ENCODE measurements around the gene MICAL2.
A peak's percentile ranks its signal among the peaks of the same experiment; 100 is the strongest.

MICAL2 gene

GRCh38 chr11:12088047-12088481, 22.3 kb upstream of the MICAL2 start:
- H3K9me3 ChIP-seq = no peaks in the 10 kb centered on the region
- TF ChIP-seq Cebpa-rat (IDR thresholded peaks at IDR 0.05) = no peak
- H3K36me3 ChIP-seq = no peaks in the 10 kb centered on the region
- peaks cover 71% of the 10 kb centered on the region for H3K4me1 ChIP-seq
- no peak overlapping the region for H3K4me3 ChIP-seq
- H3K9ac ChIP-seq = no peak overlapping the region
- no peaks in the 10 kb centered on the region for H4K20me1 ChIP-seq
- peak overlapping the region; percentile 66; the same call in 1 of the 2 replicates for H3K4me2 ChIP-seq
- no peaks in the 10 kb centered on the region for H3K27me3 ChIP-seq
- H3K27ac ChIP-seq = no peak overlapping the region

DNA sequence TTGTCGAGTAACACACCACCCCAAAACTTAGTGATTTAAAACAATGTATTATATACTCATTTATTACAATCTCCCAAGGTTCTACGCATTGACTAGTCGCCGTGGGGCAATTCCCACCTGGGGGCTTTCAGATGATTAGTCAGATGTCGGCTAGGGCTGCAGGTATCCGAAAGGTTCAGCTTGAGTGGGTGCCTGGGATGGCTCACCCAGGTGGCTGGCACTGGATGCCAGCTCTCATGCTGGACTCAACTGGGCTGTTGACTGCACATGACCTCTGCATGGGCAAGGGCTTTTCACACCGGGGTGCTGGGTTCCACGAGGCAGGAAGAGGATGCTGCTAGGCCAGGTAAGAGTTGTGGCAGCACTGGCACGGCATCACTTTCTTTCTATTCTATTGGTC, 21.9 kb upstream of the MICAL2 start:
- no peaks in the 10 kb centered on the region for H3K27me3 ChIP-seq
- no peak overlapping the region for H3K4me2 ChIP-seq
- H4K20me1 ChIP-seq = no peaks in the 10 kb centered on the region
- no peaks in the 10 kb centered on the region for H3K36me3 ChIP-seq
- no peak for TF ChIP-seq Cebpa-rat (IDR thresholded peaks at IDR 0.05)
- peaks cover 71% of the 10 kb centered on the region for H3K4me1 ChIP-seq
- no peak overlapping the region for H3K9ac ChIP-seq
- no peaks in the 10 kb centered on the region for H3K9me3 ChIP-seq
- H3K27ac ChIP-seq = no peak overlapping the region
- H3K4me3 ChIP-seq = no peak overlapping the region

- peaks cover 71% of the 10 kb centered on the region for H3K4me1 ChIP-seq
Observed at GRCh38 chr11:12089041-12089440, 21.3 kb upstream of the MICAL2 start.

GRCh38 chr11:12089473-12089872, 20.9 kb upstream of the MICAL2 start:
- Histone ChIP-seq H3K4me3 (no peak overlapping the region), H3K4me1 (peaks cover 71% of the 10 kb centered on the region), H3K27ac (peak overlapping the region; percentile 75; the same call in 1 of the 2 replicates), H3K36me3 (no peaks in the 10 kb centered on the region), H4K20me1 (no peaks in the 10 kb centered on the region), H3K9me3 (no peaks in the 10 kb centered on the region), H3K9ac (no peak overlapping the region), H3K4me2 (peak overlapping the region; percentile 76), H3K27me3 (no peaks in the 10 kb centered on the region)
- TF ChIP-seq Cebpa-rat (IDR thresholded peaks at IDR 0.05) = no peak

More at GRCh38 chr11:12089041-12089440, 21.3 kb upstream of the MICAL2 start:
- no peaks in the 10 kb centered on the region for H3K9me3 ChIP-seq
- H3K27ac ChIP-seq = 0 out of 2 replicates have a peak overlapping the region, but pooled peaks have one; percentile 11
- H3K9ac ChIP-seq = no peak overlapping the region
- H3K36me3 ChIP-seq = no peaks in the 10 kb centered on the region
- no peaks in the 10 kb centered on the region for H3K27me3 ChIP-seq
- no peak for TF ChIP-seq Cebpa-rat (IDR thresholded peaks at IDR 0.05)
- H3K4me3 ChIP-seq = no peak overlapping the region
- no peaks in the 10 kb centered on the region for H4K20me1 ChIP-seq
- no peak overlapping the region for H3K4me2 ChIP-seq

GRCh38 chr11:12090061-12090591, 20.3 kb upstream of the MICAL2 start:
- H3K4me3 ChIP-seq = no peak overlapping the region
- TF ChIP-seq Cebpa-rat (IDR thresholded peaks at IDR 0.05) = no peak
- H3K4me1 ChIP-seq = peaks cover 70% of the 10 kb centered on the region

DNA sequence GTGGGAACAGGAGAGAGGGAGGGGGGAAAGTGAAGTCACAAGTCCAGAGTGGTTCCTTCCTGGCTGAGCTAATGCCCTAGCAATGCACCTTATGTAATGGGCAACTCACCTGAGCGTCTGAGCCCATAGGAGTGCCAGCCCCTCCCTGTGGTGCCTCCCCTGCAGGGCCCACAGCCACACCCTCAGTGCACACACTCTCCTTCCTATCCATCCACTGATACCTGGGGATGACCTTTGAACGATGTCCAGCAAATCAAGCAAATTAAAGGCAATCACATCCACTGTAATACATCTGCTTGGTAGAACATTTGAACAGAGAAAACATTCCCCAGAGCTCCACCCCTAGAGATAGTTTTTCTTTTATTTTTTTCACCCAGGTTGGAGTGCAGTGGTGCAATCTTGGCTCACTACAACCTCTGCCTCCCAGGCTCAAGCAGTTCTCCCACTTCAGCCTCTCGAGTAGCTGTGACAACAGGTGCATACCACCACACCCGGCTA, 19.6 kb upstream of the MICAL2 start:
- Histone ChIP-seq H3K9ac (no peak overlapping the region), H3K36me3 (no peaks in the 10 kb centered on the region), H3K27me3 (no peaks in the 10 kb centered on the region), H3K27ac (0 out of 2 replicates have a peak overlapping the region, but pooled peaks have one; percentile 75), H3K9me3 (no peaks in the 10 kb centered on the region), H3K4me2 (peak overlapping the region; percentile 76), H3K4me3 (no peak overlapping the region), H3K4me1 (peaks cover 63% of the 10 kb centered on the region), H4K20me1 (no peaks in the 10 kb centered on the region)
- no peak for TF ChIP-seq Cebpa-rat (IDR thresholded peaks at IDR 0.05)

More at GRCh38 chr11:12090061-12090591, 20.3 kb upstream of the MICAL2 start:
- peak overlapping the region; percentile 75 for H3K27ac ChIP-seq
- H3K9me3 ChIP-seq = no peaks in the 10 kb centered on the region
- no peaks in the 10 kb centered on the region for H4K20me1 ChIP-seq
- H3K27me3 ChIP-seq = no peaks in the 10 kb centered on the region
- H3K36me3 ChIP-seq = no peaks in the 10 kb centered on the region
- H3K9ac ChIP-seq = no peak overlapping the region
- peak overlapping the region; percentile 76 for H3K4me2 ChIP-seq

GRCh38 chr11:12091956-12092558, 18.3 kb upstream of the MICAL2 start:
- Histone ChIP-seq H3K4me2 (peak overlapping the region; percentile 36), H4K20me1 (no peaks in the 10 kb centered on the region), H3K36me3 (no peaks in the 10 kb centered on the region), H3K27me3 (no peaks in the 10 kb centered on the region), H3K4me1 (peaks cover 51% of the 10 kb centered on the region), H3K9me3 (no peaks in the 10 kb centered on the region), H3K27ac (no peak overlapping the region; the same call in 1 of the 2 replicates), H3K4me3 (no peak overlapping the region), H3K9ac (no peak overlapping the region)
- no peak for TF ChIP-seq Cebpa-rat (IDR thresholded peaks at IDR 0.05)

- Histone ChIP-seq H3K9ac (no peak overlapping the region), H4K20me1 (no peaks in the 10 kb centered on the region), H3K27ac (no peak overlapping the region), H3K4me3 (no peak overlapping the region), H3K9me3 (no peaks in the 10 kb centered on the region), H3K4me2 (peak overlapping the region; percentile 36), H3K4me1 (peaks cover 44% of the 10 kb centered on the region), H3K27me3 (no peaks in the 10 kb centered on the region), H3K36me3 (no peaks in the 10 kb centered on the region)
- no peak for TF ChIP-seq Cebpa-rat (IDR thresholded peaks at IDR 0.05)
Observed at GRCh38 chr11:12092714-12093113, 17.7 kb upstream of the MICAL2 start.

GRCh38 chr11:12094872-12095800, 15.3 kb upstream of the MICAL2 start:
- H3K4me3 ChIP-seq = no peak overlapping the region
- TF ChIP-seq Cebpa-rat (IDR thresholded peaks at IDR 0.05) = no peak
- H3K4me1 ChIP-seq = peaks cover 44% of the 10 kb centered on the region
- no peaks in the 10 kb centered on the region for H3K9me3 ChIP-seq
- H3K27ac ChIP-seq = no peak overlapping the region
- no peaks in the 10 kb centered on the region for H3K27me3 ChIP-seq
- H3K9ac ChIP-seq = no peak overlapping the region
- H3K36me3 ChIP-seq = no peaks in the 10 kb centered on the region
- H4K20me1 ChIP-seq = no peaks in the 10 kb centered on the region
- no peak overlapping the region for H3K4me2 ChIP-seq

Data from BLaER1 (cell line).